Bronchial epithelial cell (primary cell): ENCODE measurements around the gene TERT. TPM values are rescaled to one million over a fixed set of nuclear protein-coding genes. Genes with fewer than 3 reads are reported as not detected.
"Not testable (repeated sequence)": the region's sequence is repeated elsewhere in the genome, so short reads cannot be mapped to it uniquely, and the experiment has no call there.

Experiments
- DNase-seq: peaks from one replicate; pipeline ENCODE4 v3.0.0-alpha.2; 2010; ENCODE audit warnings: low read depth
- FAIRE-seq: peaks from 2 replicates; lab custom pipeline; 2011; peaks lifted over from hg19 to GRCh38; lab: Jason Lieb, UNC
- H3K27me3 ChIP-seq: 2 replicates; pipeline ENCODE4 v1.5.1; 2011; ENCODE audit warnings: low read length; ENCODE audit not compliant: control insufficient read depth, insufficient read depth
- H3K36me3 ChIP-seq: 2 replicates; pipeline ENCODE4 v1.5.1; 2011; ENCODE audit warnings: low read length; ENCODE audit not compliant: control insufficient read depth, insufficient read depth
- H3K4me3 ChIP-seq: 2 replicates; pipeline ENCODE4 v1.5.1; 2011; ENCODE audit warnings: mild to moderate bottlenecking, low read depth, low read length, control low read depth
- total RNA-seq: library from RNA; depleted of rRNA; stranded (reverse); fragments of >200 nt; gene quantifications from 2 replicates; pipeline ENCODE4 v1.2.1, GENCODE V29; 2014
- TF ChIP-seq, protein P1 (sequence below): IDR thresholded peaks from 2 replicates; pipeline ENCODE4 v1.5.1; 2011; ENCODE audit warnings: mild to moderate bottlenecking, moderate library complexity, low read length, control low read depth, inconsistent platforms; ENCODE audit not compliant: insufficient read depth, severe bottlenecking

Gene TERT
- total RNA-seq, 1 donor from 2014 or later, result not detected

DNA sequence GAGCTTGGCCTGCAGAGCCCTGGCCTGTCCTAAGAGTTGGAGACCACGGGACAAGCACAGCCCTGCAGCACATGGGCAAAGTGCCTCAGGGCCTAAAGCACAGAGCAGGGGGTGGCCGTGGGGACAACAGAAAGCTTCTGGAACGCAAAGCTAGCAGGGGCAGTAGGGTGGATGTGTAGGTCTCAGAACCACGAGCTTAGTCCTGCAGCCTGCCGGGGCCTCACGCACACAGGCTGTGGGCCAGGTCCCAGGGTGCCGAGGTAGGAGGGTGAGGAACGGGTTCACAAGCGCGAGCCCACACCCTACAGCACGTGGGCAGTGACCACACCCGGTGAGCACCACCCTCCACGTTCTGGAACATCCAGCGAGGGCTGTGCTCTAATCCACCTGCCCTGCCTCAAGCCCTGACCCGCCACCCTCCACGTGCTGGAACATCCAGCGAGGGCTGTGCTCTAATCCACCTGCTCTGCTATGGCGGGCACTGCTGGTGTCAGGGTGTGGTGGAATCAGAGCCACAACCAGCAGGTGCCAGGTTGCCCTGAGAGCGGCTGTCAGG lies 40.8 kb upstream of the TERT start:
- TF ChIP-seq, protein P1, sequence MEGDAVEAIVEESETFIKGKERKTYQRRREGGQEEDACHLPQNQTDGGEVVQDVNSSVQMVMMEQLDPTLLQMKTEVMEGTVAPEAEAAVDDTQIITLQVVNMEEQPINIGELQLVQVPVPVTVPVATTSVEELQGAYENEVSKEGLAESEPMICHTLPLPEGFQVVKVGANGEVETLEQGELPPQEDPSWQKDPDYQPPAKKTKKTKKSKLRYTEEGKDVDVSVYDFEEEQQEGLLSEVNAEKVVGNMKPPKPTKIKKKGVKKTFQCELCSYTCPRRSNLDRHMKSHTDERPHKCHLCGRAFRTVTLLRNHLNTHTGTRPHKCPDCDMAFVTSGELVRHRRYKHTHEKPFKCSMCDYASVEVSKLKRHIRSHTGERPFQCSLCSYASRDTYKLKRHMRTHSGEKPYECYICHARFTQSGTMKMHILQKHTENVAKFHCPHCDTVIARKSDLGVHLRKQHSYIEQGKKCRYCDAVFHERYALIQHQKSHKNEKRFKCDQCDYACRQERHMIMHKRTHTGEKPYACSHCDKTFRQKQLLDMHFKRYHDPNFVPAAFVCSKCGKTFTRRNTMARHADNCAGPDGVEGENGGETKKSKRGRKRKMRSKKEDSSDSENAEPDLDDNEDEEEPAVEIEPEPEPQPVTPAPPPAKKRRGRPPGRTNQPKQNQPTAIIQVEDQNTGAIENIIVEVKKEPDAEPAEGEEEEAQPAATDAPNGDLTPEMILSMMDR, result no peak
- FAIRE-seq (no peak), DNase-seq (no peak)
- Histone ChIP-seq H3K27me3 (no peaks in the 10 kb centered on the region), H3K36me3 (peaks cover 39% of the 10 kb centered on the region), H3K4me3 (no peak overlapping the region)

DNA sequence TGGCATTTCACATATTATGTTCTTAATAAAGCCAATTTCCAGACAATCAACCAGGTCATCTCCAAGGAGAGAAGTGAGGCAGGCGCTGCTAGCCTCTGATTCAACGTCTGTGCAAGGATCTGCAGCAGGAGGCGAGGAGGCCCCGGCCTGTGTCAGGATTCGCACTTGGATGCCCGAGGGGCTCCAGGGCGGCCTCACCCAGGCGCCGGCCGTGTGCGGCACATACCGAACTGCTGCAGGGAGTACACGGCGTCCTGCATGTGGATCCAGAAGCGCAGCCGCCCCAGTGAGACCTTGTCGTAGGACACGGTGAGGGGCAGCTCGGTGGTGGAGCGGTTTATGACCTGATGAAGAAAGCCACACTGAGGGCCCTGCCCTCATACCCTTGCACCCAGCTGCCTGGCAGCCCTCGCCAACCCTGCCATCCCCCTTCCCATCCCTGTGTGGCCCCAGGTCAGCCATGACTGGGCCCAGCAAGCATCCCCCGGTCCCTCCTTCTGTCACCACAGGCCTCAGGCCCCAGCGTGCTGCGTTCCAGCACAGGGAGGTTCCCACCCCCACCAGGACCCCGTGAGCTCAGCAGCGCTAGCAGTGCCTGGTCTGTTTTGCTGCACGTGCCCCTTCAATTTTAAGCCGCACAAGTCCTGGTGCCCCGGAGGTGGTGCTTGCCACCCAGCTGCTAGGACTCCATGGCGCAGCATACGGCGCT lies 40.1 kb upstream of the TERT start:
- DNase-seq (no peak), FAIRE-seq (no peak)
- TF ChIP-seq, protein P1, result no peak
- no peak overlapping the region for H3K4me3 ChIP-seq
- no peaks in the 10 kb centered on the region for H3K27me3 ChIP-seq
- H3K36me3 ChIP-seq, result peaks cover 39% of the 10 kb centered on the region

DNA sequence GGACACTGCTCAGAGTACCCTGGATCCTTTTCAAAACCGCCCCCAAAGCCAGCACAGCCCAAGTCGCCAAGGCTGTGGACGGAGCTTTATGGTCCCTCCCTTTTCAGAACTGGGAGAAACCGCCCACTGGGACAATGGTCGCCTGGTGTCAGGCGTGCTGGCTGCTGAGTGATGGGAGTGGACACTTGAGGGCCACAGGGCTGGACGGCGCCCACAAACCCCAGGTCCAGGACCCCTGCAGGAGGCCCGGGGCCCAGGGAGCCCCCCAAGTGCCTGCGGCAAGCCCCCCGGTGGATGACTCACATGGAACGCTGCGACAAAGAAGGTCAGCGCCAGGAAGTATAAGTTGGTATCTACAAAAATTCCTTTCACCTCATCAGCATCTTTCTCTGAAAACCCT lies 39.1 kb upstream of the TERT start:
- FAIRE-seq (no peak), DNase-seq (no peak)
- Histone ChIP-seq H3K36me3 (peaks cover 40% of the 10 kb centered on the region), H3K4me3 (no peak overlapping the region), H3K27me3 (no peaks in the 10 kb centered on the region)
- TF ChIP-seq, protein P1, result no peak

DNA sequence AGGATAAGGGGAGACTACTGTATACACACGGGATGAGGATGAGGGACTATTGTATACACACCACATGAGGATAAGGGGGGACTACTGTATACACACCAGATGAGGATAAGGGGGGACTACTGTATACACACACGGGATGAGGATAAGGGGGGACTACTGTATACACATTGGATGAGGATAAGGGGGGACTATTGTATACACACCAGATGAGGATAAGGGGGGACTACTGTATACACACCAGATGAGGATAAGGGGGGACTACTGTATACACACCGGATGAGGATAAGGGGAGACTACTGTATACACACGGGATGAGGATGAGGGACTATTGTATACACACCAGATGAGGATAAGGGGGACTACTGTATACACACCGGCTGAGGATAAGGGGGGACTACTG lies 38.4 kb upstream of the TERT start:
- peaks cover 34% of the 10 kb centered on the region for H3K36me3 ChIP-seq
- H3K4me3 ChIP-seq, H3K27me3 ChIP-seq, FAIRE-seq, DNase-seq: not testable (repeated sequence)

DNA sequence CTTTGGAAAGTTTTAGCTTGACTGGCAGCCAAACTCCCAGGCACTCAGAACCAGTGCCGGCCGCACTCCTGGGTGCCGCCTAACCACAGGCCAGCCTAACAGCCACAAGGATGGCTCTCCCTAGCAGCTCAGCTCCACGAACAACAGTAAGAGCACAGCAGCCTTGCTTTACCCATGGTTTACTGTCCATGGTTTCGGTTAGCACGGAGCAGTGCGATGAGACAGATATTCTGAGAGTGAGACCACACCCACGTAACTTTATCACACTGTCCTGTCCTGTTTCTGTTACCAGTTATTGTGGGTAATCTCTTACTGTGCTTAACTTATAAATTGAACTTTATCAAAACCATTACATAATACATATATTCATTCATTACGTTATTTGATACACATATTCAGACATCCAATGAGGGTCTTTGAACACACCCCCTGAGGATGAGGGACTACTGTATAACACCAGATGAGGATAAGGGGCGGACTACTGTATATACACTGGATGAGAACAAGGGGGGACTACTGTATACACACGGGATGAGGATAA lies 37.7 kb upstream of the TERT start:
- TF ChIP-seq, protein P1, result no peak
- DNase-seq, result peak; percentile 11
- no peak for FAIRE-seq
- H3K4me3 ChIP-seq, result no peak overlapping the region
- H3K36me3 ChIP-seq, result peaks cover 27% of the 10 kb centered on the region
- H3K27me3 ChIP-seq, result no peaks in the 10 kb centered on the region

DNA sequence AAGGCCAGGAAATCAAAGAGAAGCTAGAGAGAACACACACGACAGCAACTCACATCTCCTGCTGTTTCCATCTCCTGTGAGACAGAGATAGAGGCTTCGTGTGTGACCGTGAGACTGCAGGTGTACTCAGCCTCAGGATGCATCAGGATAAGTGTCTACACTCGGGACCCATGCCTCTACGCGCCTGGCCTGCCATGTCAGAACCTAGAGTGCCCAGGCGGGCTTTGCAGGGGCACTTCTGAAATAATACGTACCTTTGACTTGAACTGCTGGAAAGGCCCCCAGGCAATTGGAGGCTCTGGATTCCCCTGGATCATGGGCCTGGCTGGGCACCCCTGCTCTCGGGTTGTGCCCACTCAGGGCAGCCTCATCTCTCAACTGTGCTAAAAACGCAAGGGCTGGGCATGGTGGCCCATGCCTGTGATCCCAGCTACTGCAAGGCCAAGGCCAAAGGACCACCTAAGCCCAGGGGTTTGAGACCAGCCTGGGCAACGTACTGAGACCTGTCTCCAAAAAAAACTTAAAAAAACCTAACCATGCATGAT lies 37.1 kb upstream of the TERT start:
- TF ChIP-seq, protein P1, result no peak
- H3K27me3 ChIP-seq, result no peaks in the 10 kb centered on the region
- no peak for DNase-seq
- no peak overlapping the region for H3K4me3 ChIP-seq
- H3K36me3 ChIP-seq, result peaks cover 25% of the 10 kb centered on the region
- no peak for FAIRE-seq
